HG02763 (cell line): ENCODE measurements around the gene CPED1.
"Not testable (repeated sequence)": the region's sequence is repeated elsewhere in the genome, so short reads cannot be mapped to it uniquely, and the experiment has no call there.

ENCODE experiments used
- ATAC-seq: cut with Tn5 transposase; IDR thresholded peaks from one replicate; pipeline ENCODE4 v1.9.1; 2021; ENCODE audit warnings: mild to moderate bottlenecking, moderate library complexity; ENCODE audit not compliant: unreplicated experiment

CPED1 gene

GRCh38 chr7:121272676-121273075 is 284.2 kb downstream of the CPED1 start:
- ATAC-seq = no peak

- ATAC-seq = peak; percentile 33
Observed at GRCh38 chr7:121273467-121274167, 285.1 kb downstream of the CPED1 start.

- ATAC-seq = no peak
Observed at GRCh38 chr7:121274467-121274866, 286.0 kb downstream of the CPED1 start.

- no peak for ATAC-seq
Observed at GRCh38 chr7:121275204-121275603, 286.7 kb downstream of the CPED1 start.

- ATAC-seq = no peak
Observed at GRCh38 chr7:121276313-121276712, 287.8 kb downstream of the CPED1 start.

GRCh38 chr7:121278120-121279021 is 289.9 kb downstream of the CPED1 start:
- peak; percentile 100 for ATAC-seq

GRCh38 chr7:121279060-121279620 is 290.6 kb downstream of the CPED1 start:
- ATAC-seq = no peak

- ATAC-seq = no peak
Observed at GRCh38 chr7:121279822-121280221, 291.3 kb downstream of the CPED1 start.

GRCh38 chr7:121280656-121281055 is 292.1 kb downstream of the CPED1 start:
- ATAC-seq = no peak

- no peak for ATAC-seq
Observed at GRCh38 chr7:121282129-121282528, 293.6 kb downstream of the CPED1 start.

GRCh38 chr7:121285066-121285667 is 296.7 kb downstream of the CPED1 start:
- no peak for ATAC-seq

- ATAC-seq = no peak
Observed at GRCh38 chr7:121286186-121286585, 297.7 kb downstream of the CPED1 start.

- ATAC-seq = no peak
Observed at GRCh38 chr7:121286742-121287734, 298.5 kb downstream of the CPED1 start.

GRCh38 chr7:121288894-121289293 is 300.4 kb downstream of the CPED1 start:
- ATAC-seq = no peak

GRCh38 chr7:121289930-121290329 is 301.4 kb downstream of the CPED1 start:
- ATAC-seq = not testable (repeated sequence)

- no peak for ATAC-seq
Observed at GRCh38 chr7:121294448-121294992, 306.0 kb downstream of the CPED1 start.

- no peak for ATAC-seq
Observed at GRCh38 chr7:121297843-121298242, 309.3 kb downstream of the CPED1 start.

- no peak for ATAC-seq
Observed at GRCh38 chr7:121298831-121299239, 310.3 kb downstream of the CPED1 start.

GRCh38 chr7:121300685-121301420 is 312.3 kb downstream of the CPED1 start:
- ATAC-seq = no peak
